CD14-positive monocyte (primary cell): Measurements from ENCODE around the gene CCP110. TPM values are rescaled to one million over a fixed set of nuclear protein-coding genes. Genes with fewer than 3 reads are reported as not detected.

Experiments
- DNase-seq, 3 donors: peaks; one replicate each; pipeline ENCODE4 v3.0.0-alpha.2; 2011 to 2022
- H2AFZ ChIP-seq: 2 replicates; pipeline ENCODE4 v1.6.0; 2012; ENCODE audit warnings: mild to moderate bottlenecking, low read depth, low read length, inconsistent platforms; ENCODE audit not compliant: insufficient read depth, poor library complexity, severe bottlenecking
- H3K27ac ChIP-seq, 2 donors: 1 replicate in 1 of 2; 2 replicates in 1 of 2; pipeline ENCODE4 v1.5.1; 2012 to 2013; ENCODE audit warnings: low read length in 2 of 2, control low read depth in 1 of 2, inconsistent platforms in 1 of 2, low read depth in 1 of 2, mild to moderate bottlenecking in 1 of 2
- H3K27me3 ChIP-seq, 2 donors: one replicate each; pipeline versions ENCODE4 v1.6.0 to v1.6.1; 2011 to 2013; ENCODE audit warnings: low read length in 2 of 2; ENCODE audit not compliant: control insufficient read depth in 2 of 2, insufficient read depth in 2 of 2
- H3K36me3 ChIP-seq, 2 donors: replicated peaks in 1 of 2; 1 replicate in 1 of 2; 2 replicates in 1 of 2; pipeline versions ENCODE4 v1.5.1 to v1.6.1; 2012 to 2013; ENCODE audit warnings: low read length in 2 of 2, control low read depth in 1 of 2, inconsistent platforms in 1 of 2, mild to moderate bottlenecking in 1 of 2; ENCODE audit not compliant: insufficient read depth in 2 of 2, control insufficient read depth in 1 of 2
- H3K4me1 ChIP-seq, 2 donors: 1 replicate in 1 of 2; 2 replicates in 1 of 2; pipeline versions ENCODE4 v1.5.1 to v1.6.1; 2012 to 2013; ENCODE audit warnings: low read length in 2 of 2, control low read depth in 1 of 2, inconsistent platforms in 1 of 2, mild to moderate bottlenecking in 1 of 2, moderate library complexity in 1 of 2; ENCODE audit not compliant: insufficient read depth in 2 of 2, control insufficient read depth in 1 of 2
- H3K4me2 ChIP-seq: replicated peaks from 2 replicates; pipeline ENCODE3; 2012; ENCODE audit warnings: low read length, moderate library complexity, mild to moderate bottlenecking; ENCODE audit not compliant: poor library complexity, severe bottlenecking; ENCODE audit errors: extremely low read depth
- H3K4me3 ChIP-seq, 3 experiments: fragments of 200-600 bp in 1 of 3; sonication (generic) in 1 of 3; replicated peaks in 1 of 3; 1 replicate in 2 of 3; 2 replicates in 1 of 3; pipeline ENCODE4 v1.5.1; 2011 to 2013; ENCODE audit warnings: low read length in 3 of 3, mild to moderate bottlenecking in 3 of 3, control low read depth in 2 of 3, low read depth in 2 of 3, inconsistent platforms in 1 of 3, moderate library complexity in 1 of 3
- H3K79me2 ChIP-seq: 2 replicates; pipeline ENCODE4 v1.6.0; 2012; ENCODE audit warnings: mild to moderate bottlenecking, control low read depth, inconsistent platforms, low read length, moderate library complexity; ENCODE audit not compliant: insufficient read depth
- H3K9ac ChIP-seq: 2 replicates; pipeline ENCODE4 v1.6.0; 2017; ENCODE audit warnings: low read length, mild to moderate bottlenecking; ENCODE audit not compliant: insufficient read depth, poor library complexity, severe bottlenecking
- H3K9me3 ChIP-seq, 2 donors: replicated peaks in 1 of 2; 1 replicate in 1 of 2; 2 replicates in 1 of 2; pipeline versions ENCODE4 v1.5.1 to v1.6.1; 2012 to 2013; ENCODE audit warnings: low read length in 2 of 2, control low read depth in 1 of 2; ENCODE audit not compliant: control insufficient read depth in 1 of 2, insufficient read depth in 1 of 2
- H4K20me1 ChIP-seq: 2 replicates; pipeline ENCODE4 v1.6.0; 2012; ENCODE audit warnings: mild to moderate bottlenecking, low read length, control low read depth, moderate library complexity; ENCODE audit not compliant: insufficient read depth
- H3K27ac Mint-ChIP-seq, 7 donors: one replicate each; pipeline ENCODE4 v1.8.0; 2020; ENCODE audit warnings: mild to moderate bottlenecking in 7 of 7, mixed read lengths in 7 of 7, moderate library complexity in 6 of 7, inconsistent platforms in 2 of 7
- H3K27me3 Mint-ChIP-seq, 3 donors: one replicate each; pipeline ENCODE4 v1.8.0; 2021 to 2022; ENCODE audit warnings: low read depth in 3 of 3, mild to moderate bottlenecking in 3 of 3, mixed read lengths in 3 of 3, moderate library complexity in 3 of 3, inconsistent platforms in 1 of 3
- H3K36me3 Mint-ChIP-seq, 2 donors: one replicate each; pipeline ENCODE4 v1.8.0; 2020; ENCODE audit warnings: mixed read lengths in 2 of 2, inconsistent platforms in 1 of 2, mild to moderate bottlenecking in 1 of 2
- H3K4me1 Mint-ChIP-seq: one replicate; pipeline ENCODE4 v1.8.0; 2020; ENCODE audit warnings: mild to moderate bottlenecking, mixed read lengths
- H3K4me3 Mint-ChIP-seq, 2 donors: one replicate each; pipeline ENCODE4 v1.8.0; 2020; ENCODE audit warnings: mild to moderate bottlenecking in 2 of 2, mixed read lengths in 2 of 2, moderate library complexity in 1 of 2
- H3K9me3 Mint-ChIP-seq, 7 donors: one replicate each; pipeline ENCODE4 v1.8.0; 2020 to 2022; ENCODE audit warnings: mixed read lengths in 7 of 7, mild to moderate bottlenecking in 6 of 7, moderate library complexity in 6 of 7, inconsistent platforms in 2 of 7
- WGBS: methylation state at CpG from one replicate; pipeline ENCODE4 v1.1.5; 2013; ENCODE audit warnings: missing lambda C conversion rate; ENCODE audit not compliant: insufficient coverage; 5-methylcytosine and 5-hydroxymethylcytosine counted together
- intact Hi-C, 2 donors: fragments of 100-400 bp; cut with micrococcal nuclease; formaldehyde crosslinking; loops; one replicate each; pipeline versions ENCODE4 v1.15.0 to v1.15.1; 2023
- polyA plus RNA-seq, 3 donors: library from polyadenylated mRNA; depleted of rRNA in 1 of 3; unstranded in 2 of 3; stranded (reverse) in 1 of 3; fragments of 300-500 nt in 2 of 3; fragments of >200 nt in 1 of 3; fragmentation: Illumina TruSeq in 2 of 3; gene quantifications; 1 replicate in 2 of 3; 2 replicates in 1 of 3; pipeline ENCODE4 v1.2.3, GENCODE V29; 2012 to 2021
- TF ChIP-seq, protein P1 (sequence below): fragments of 200-600 bp; IDR thresholded peaks from one replicate; pipeline ENCODE4 v1.8.0; 2022; ENCODE audit warnings: antibody characterized with exemption, mild to moderate bottlenecking

The CCP110 gene
- polyA plus RNA-seq, 3 donors, result 3.5 to 6.2 (median 6.1) TPM

DNA sequence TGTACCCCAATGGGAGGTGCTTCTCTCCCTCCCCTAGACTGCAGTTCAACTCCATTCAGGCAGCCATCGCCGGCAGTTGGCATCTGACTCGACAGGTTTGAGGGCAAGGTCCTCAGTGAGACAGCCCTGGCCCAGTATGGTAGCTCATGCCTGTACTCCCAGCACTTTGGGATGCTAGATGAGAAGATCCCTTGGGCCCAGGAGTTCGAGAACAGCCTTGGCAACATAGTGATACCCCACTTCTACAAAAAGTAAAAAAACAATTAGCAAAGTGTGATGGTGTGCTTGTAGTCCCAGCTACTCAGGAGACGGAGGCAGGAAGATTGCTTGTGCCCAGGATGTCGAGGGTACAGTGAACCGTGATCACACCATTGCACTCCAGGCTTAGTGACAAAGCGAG is 43.8 kb downstream of the CCP110 start:
- H3K4me3 Mint-ChIP-seq, result no peak overlapping the region
- DNase-seq, result no peak
- intact Hi-C loops, result no loop called here
- peaks cover 66 to 81% of the 10 kb centered on the region in 2 donors for H3K36me3 Mint-ChIP-seq
- no peaks in the 10 kb centered on the region for H3K4me1 ChIP-seq
- H3K27me3 Mint-ChIP-seq, result peaks cover 0 to 2% (median 0%) of the 10 kb centered on the region in 3 donors
- H4K20me1 ChIP-seq, result peaks cover 6% of the 10 kb centered on the region
- no peaks in the 10 kb centered on the region for H3K27me3 ChIP-seq
- peak overlapping the region in 1 of 7 donors; percentile 56 for H3K27ac Mint-ChIP-seq
- peaks cover 0 to 6% of the 10 kb centered on the region in 2 donors for H3K9me3 ChIP-seq
- H3K4me1 Mint-ChIP-seq, result no peaks in the 10 kb centered on the region
- no peaks in the 10 kb centered on the region for H3K79me2 ChIP-seq
- no peak overlapping the region for H3K9ac ChIP-seq
- no peak overlapping the region for H2AFZ ChIP-seq
- no peak overlapping the region for H3K27ac ChIP-seq
- no peak overlapping the region for H3K4me2 ChIP-seq
- 95% methylated on average over 4 of the region's 8 CpGs for WGBS
- TF ChIP-seq, protein P1, sequence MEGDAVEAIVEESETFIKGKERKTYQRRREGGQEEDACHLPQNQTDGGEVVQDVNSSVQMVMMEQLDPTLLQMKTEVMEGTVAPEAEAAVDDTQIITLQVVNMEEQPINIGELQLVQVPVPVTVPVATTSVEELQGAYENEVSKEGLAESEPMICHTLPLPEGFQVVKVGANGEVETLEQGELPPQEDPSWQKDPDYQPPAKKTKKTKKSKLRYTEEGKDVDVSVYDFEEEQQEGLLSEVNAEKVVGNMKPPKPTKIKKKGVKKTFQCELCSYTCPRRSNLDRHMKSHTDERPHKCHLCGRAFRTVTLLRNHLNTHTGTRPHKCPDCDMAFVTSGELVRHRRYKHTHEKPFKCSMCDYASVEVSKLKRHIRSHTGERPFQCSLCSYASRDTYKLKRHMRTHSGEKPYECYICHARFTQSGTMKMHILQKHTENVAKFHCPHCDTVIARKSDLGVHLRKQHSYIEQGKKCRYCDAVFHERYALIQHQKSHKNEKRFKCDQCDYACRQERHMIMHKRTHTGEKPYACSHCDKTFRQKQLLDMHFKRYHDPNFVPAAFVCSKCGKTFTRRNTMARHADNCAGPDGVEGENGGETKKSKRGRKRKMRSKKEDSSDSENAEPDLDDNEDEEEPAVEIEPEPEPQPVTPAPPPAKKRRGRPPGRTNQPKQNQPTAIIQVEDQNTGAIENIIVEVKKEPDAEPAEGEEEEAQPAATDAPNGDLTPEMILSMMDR, result no peak
- H3K4me3 ChIP-seq, result no peak overlapping the region
- peaks cover 1 to 8% (median 6%) of the 10 kb centered on the region in 7 donors for H3K9me3 Mint-ChIP-seq
- H3K36me3 ChIP-seq, result peaks cover 57 to 79% of the 10 kb centered on the region in 2 donors

DNA sequence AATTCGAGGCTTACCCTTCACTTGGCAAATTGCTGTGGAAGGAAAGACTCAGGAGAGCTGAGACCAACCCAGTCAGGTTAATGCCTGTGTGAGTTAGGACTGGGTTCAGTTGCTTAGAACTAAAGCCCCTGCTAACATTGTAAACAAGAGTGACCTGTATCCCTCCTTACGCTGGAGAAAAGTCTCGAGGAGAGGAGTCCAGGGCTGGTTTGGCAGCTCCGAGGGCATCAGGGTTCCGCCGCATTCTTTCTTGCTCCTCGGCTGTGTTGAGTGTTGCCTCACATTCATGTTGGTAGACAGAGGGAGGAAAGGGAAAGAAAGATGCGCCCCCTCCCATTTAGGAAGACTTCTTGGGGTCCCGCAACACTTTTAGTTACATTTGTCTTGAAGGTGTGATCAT is 50.3 kb downstream of the CCP110 start:
- H3K27ac ChIP-seq, result no peak overlapping the region
- H3K9ac ChIP-seq, result no peak overlapping the region
- H2AFZ ChIP-seq, result no peak overlapping the region
- no peaks in the 10 kb centered on the region for H3K27me3 Mint-ChIP-seq
- H3K4me1 Mint-ChIP-seq, result peaks cover 2% of the 10 kb centered on the region
- no peak overlapping the region for H3K4me3 Mint-ChIP-seq
- no peaks in the 10 kb centered on the region for H3K4me1 ChIP-seq
- no peak overlapping the region for H3K4me2 ChIP-seq
- TF ChIP-seq, protein P1, result no peak
- peaks cover 80 to 90% of the 10 kb centered on the region in 2 donors for H3K36me3 Mint-ChIP-seq
- H3K27ac Mint-ChIP-seq, result peak overlapping the region in 2 of 7 donors; percentile 50 to 56
- 100% methylated on average over 1 of the region's 9 CpGs for WGBS
- no peaks in the 10 kb centered on the region for H4K20me1 ChIP-seq
- peaks cover 80 to 91% of the 10 kb centered on the region in 2 donors for H3K36me3 ChIP-seq
- intact Hi-C loops, result no loop called here
- peaks cover 0 to 5% (median 2%) of the 10 kb centered on the region in 7 donors for H3K9me3 Mint-ChIP-seq
- no peaks in the 10 kb centered on the region for H3K9me3 ChIP-seq
- H3K79me2 ChIP-seq, result no peaks in the 10 kb centered on the region
- H3K4me3 ChIP-seq, result no peak overlapping the region
- no peak for DNase-seq
- H3K27me3 ChIP-seq, result no peaks in the 10 kb centered on the region
